Liver (tissue), 3 donors: ENCODE data around the gene RNF133.

ENCODE experiments used
- CTCF ChIP-seq: fragments of 150-350 bp; IDR thresholded peaks from 2 replicates; pipeline ENCODE4 v1.5.1; 2017; ENCODE audit warnings: improper control_type of control experiment, low read depth, low read length; ENCODE audit not compliant: missing input control
- EGR1 ChIP-seq, 2 donors: IDR thresholded peaks; 2 replicates each; pipeline ENCODE4 v1.6.1; 2016 to 2018; ENCODE audit warnings: antibody characterized with exemption in 2 of 2, low read depth in 2 of 2
- JUND ChIP-seq, 2 donors: IDR thresholded peaks; 2 replicates each; pipeline ENCODE4 v1.6.1; 2016; ENCODE audit warnings: antibody characterized with exemption in 2 of 2
- RAD21 ChIP-seq, 2 donors: IDR thresholded peaks; 2 replicates each; pipeline ENCODE4 v1.6.1; 2016; ENCODE audit warnings: antibody characterized with exemption in 2 of 2, mild to moderate bottlenecking in 2 of 2
- SP1 ChIP-seq: IDR thresholded peaks from 2 replicates; pipeline ENCODE4 v1.6.1; 2018; ENCODE audit warnings: antibody characterized with exemption, mild to moderate bottlenecking
- YY1 ChIP-seq: IDR thresholded peaks from 2 replicates; pipeline ENCODE4 v1.6.1; 2016; ENCODE audit warnings: antibody characterized with exemption, mild to moderate bottlenecking
- TF ChIP-seq, protein P1 (sequence below): IDR thresholded peaks from 2 replicates; pipeline ENCODE4 v1.6.1; 2016; ENCODE audit warnings: antibody characterized with exemption, mild to moderate bottlenecking
- donor health status: healthy.
- donor health status: healthy.

GRCh38 chr7:122672536-122672935 lies 26.4 kb downstream of the RNF133 start:
- TF ChIP-seq YY1 (no peak), CTCF (no peak), EGR1 (IDR thresholded peaks at IDR 0.05; ENCODE audit: low read depth in 2 of 2) (no peak), RAD21 (IDR thresholded peaks at IDR 0.05) (no peak), JUND (IDR thresholded peaks at IDR 0.05) (no peak), SP1 (no peak)
- TF ChIP-seq, protein P1, sequence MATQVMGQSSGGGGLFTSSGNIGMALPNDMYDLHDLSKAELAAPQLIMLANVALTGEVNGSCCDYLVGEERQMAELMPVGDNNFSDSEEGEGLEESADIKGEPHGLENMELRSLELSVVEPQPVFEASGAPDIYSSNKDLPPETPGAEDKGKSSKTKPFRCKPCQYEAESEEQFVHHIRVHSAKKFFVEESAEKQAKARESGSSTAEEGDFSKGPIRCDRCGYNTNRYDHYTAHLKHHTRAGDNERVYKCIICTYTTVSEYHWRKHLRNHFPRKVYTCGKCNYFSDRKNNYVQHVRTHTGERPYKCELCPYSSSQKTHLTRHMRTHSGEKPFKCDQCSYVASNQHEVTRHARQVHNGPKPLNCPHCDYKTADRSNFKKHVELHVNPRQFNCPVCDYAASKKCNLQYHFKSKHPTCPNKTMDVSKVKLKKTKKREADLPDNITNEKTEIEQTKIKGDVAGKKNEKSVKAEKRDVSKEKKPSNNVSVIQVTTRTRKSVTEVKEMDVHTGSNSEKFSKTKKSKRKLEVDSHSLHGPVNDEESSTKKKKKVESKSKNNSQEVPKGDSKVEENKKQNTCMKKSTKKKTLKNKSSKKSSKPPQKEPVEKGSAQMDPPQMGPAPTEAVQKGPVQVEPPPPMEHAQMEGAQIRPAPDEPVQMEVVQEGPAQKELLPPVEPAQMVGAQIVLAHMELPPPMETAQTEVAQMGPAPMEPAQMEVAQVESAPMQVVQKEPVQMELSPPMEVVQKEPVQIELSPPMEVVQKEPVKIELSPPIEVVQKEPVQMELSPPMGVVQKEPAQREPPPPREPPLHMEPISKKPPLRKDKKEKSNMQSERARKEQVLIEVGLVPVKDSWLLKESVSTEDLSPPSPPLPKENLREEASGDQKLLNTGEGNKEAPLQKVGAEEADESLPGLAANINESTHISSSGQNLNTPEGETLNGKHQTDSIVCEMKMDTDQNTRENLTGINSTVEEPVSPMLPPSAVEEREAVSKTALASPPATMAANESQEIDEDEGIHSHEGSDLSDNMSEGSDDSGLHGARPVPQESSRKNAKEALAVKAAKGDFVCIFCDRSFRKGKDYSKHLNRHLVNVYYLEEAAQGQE, result no peak
